Sigmoid colon (tissue), 7 donors: ENCODE measurements around the gene SLC5A9. TPM values are rescaled to one million over a fixed set of nuclear protein-coding genes. Genes with fewer than 3 reads are reported as not detected.

Source experiments
- DNase-seq: peaks from one replicate; pipeline ENCODE4 v3.0.0-alpha.2; 2019
- H3K27ac ChIP-seq, 4 donors: fragments of 200-600 bp; sonication (generic); one replicate each; pipeline ENCODE4 v1.5.1; 2016 to 2019; ENCODE audit warnings: mild to moderate bottlenecking in 1 of 4
- H3K27me3 ChIP-seq, 3 donors: fragments of 200-600 bp; sonication (generic); one replicate each; pipeline ENCODE4 v1.5.1; 2019; ENCODE audit warnings: mild to moderate bottlenecking in 1 of 3
- H3K36me3 ChIP-seq, 4 donors: fragments of 200-600 bp; sonication (generic); one replicate each; pipeline ENCODE4 v1.5.1; 2016 to 2019
- H3K4me1 ChIP-seq, 4 donors: fragments of 200-600 bp; sonication (generic); one replicate each; pipeline ENCODE4 v1.5.1; 2017 to 2019
- H3K4me3 ChIP-seq, 4 donors: fragments of 200-600 bp; sonication (generic); one replicate each; pipeline ENCODE4 v1.5.1; 2017 to 2019; ENCODE audit warnings: mild to moderate bottlenecking in 2 of 4, moderate library complexity in 1 of 4
- H3K9me3 ChIP-seq, 4 donors: fragments of 200-600 bp in 3 of 4; sonication (generic) in 3 of 4; one replicate each; pipeline versions ENCODE4 v1.5.1 to v1.6.1; 2013 to 2019
- CTCF ChIP-seq, 4 experiments: fragments of 450-650 bp in 3 of 4; fragments of 200-600 bp in 1 of 4; IDR thresholded peaks; one replicate each; pipeline ENCODE4 v1.5.1; 2016 to 2019; ENCODE audit warnings: antibody characterized with exemption in 4 of 4, mild to moderate bottlenecking in 3 of 4, moderate library complexity in 2 of 4
- EP300 ChIP-seq, 4 donors: sonication (generic); formaldehyde crosslinking; IDR thresholded peaks; one replicate each; pipeline ENCODE4 v1.6.1; 2017; ENCODE audit warnings: antibody characterized with exemption in 4 of 4
- POLR2A ChIP-seq, 2 donors: fragments of 450-650 bp; IDR thresholded peaks; one replicate each; pipeline ENCODE4 v1.6.1; 2016; ENCODE audit warnings: antibody characterized with exemption in 2 of 2, mild to moderate bottlenecking in 2 of 2, moderate library complexity in 2 of 2
- POLR2AphosphoS5 ChIP-seq, 4 donors: sonication (generic); formaldehyde crosslinking; IDR thresholded peaks; one replicate each; pipeline ENCODE4 v1.6.1; 2017; ENCODE audit warnings: antibody characterized with exemption in 4 of 4
- WGBS, 2 donors: extraction: QIAGEN DNeasy Blood & Tissue Kit; methylation state at CpG; one replicate each; pipeline ENCODE4 v1.1.7; 2013; 5-methylcytosine and 5-hydroxymethylcytosine counted together
- intact Hi-C: fragments of 100-400 bp; cut with DNase I; formaldehyde crosslinking; loops from one replicate; pipeline ENCODE4 v1.15.1; 2023
- polyA plus RNA-seq, 3 donors: library from polyadenylated mRNA; stranded (reverse); fragments of 200-250 nt; gene quantifications; one replicate each; pipeline ENCODE4 v1.2.3, GENCODE V29; 2013
- total RNA-seq, 4 donors: library from RNA; depleted of rRNA; stranded (reverse); fragments of >200 nt; gene quantifications; one replicate each; pipeline ENCODE4 v1.1.0, GENCODE V29; 2016
- donor health status: healthy with polysubstance abuse.
- donor health status: Bipolar disorder and iron deficiency.
- donor health status: healthy.

SLC5A9 gene
- total and polyA plus RNA-seq, 7 donors = 0.69 to 1.5 TPM; not detected in 5

- no peaks in the 10 kb centered on the region for H3K27me3 ChIP-seq
- intact Hi-C loops = no loop called here
- H3K4me3 ChIP-seq = no peak overlapping the region
- TF ChIP-seq CTCF (IDR thresholded peaks at IDR 0.05) (no peak), EP300 (IDR thresholded peaks at IDR 0.05) (no peak), POLR2A (IDR thresholded peaks at IDR 0.05) (no peak), POLR2AphosphoS5 (IDR thresholded peaks at IDR 0.05) (no peak)
- H3K4me1 ChIP-seq = no peaks in the 10 kb centered on the region
- H3K36me3 ChIP-seq = no peaks in the 10 kb centered on the region
- no peaks in the 10 kb centered on the region for H3K9me3 ChIP-seq
- H3K27ac ChIP-seq = no peak overlapping the region
- no peak for DNase-seq
- WGBS, 2 donors = 88 to 89% methylated on average over 4 of the region's 4 CpGs
Observed at GRCh38 chr1:48230236-48230635, 7.7 kb downstream of the SLC5A9 start.

GRCh38 chr1:48232722-48233121 is 10.2 kb downstream of the SLC5A9 start:
- Histone ChIP-seq H3K36me3 (no peaks in the 10 kb centered on the region), H3K27ac (no peak overlapping the region), H3K4me3 (no peak overlapping the region), H3K9me3 (no peaks in the 10 kb centered on the region), H3K4me1 (no peaks in the 10 kb centered on the region), H3K27me3 (no peaks in the 10 kb centered on the region)
- intact Hi-C loops = no loop called here
- TF ChIP-seq POLR2A (IDR thresholded peaks at IDR 0.05) (no peak), POLR2AphosphoS5 (IDR thresholded peaks at IDR 0.05) (no peak), EP300 (IDR thresholded peaks at IDR 0.05) (no peak), CTCF (IDR thresholded peaks at IDR 0.05) (no peak)
- DNase-seq = no peak
- 89 to 96% methylated on average over 1 of the region's 1 CpG for WGBS, 2 donors

GRCh38 chr1:48233666-48234485 is 11.4 kb downstream of the SLC5A9 start:
- 83 to 84% methylated on average over 12 of the region's 12 CpGs for WGBS, 2 donors
- DNase-seq = no peak
- Histone ChIP-seq H3K4me3 (no peak overlapping the region), H3K4me1 (no peaks in the 10 kb centered on the region), H3K27me3 (no peaks in the 10 kb centered on the region), H3K9me3 (no peaks in the 10 kb centered on the region), H3K36me3 (no peaks in the 10 kb centered on the region), H3K27ac (no peak overlapping the region)
- intact Hi-C loops = no loop called here
- no peak for TF ChIP-seq CTCF (IDR thresholded peaks at IDR 0.05)
- no peak for TF ChIP-seq EP300 (IDR thresholded peaks at IDR 0.05)
- TF ChIP-seq POLR2A (IDR thresholded peaks at IDR 0.05) = no peak
- TF ChIP-seq POLR2AphosphoS5 (IDR thresholded peaks at IDR 0.05) = no peak

GRCh38 chr1:48235652-48236051 is 13.1 kb downstream of the SLC5A9 start:
- Histone ChIP-seq H3K9me3 (no peaks in the 10 kb centered on the region), H3K4me3 (no peak overlapping the region), H3K27me3 (no peaks in the 10 kb centered on the region), H3K4me1 (no peaks in the 10 kb centered on the region), H3K36me3 (no peaks in the 10 kb centered on the region), H3K27ac (no peak overlapping the region)
- intact Hi-C loops = no loop called here
- 93 to 95% methylated on average over 13 of the region's 13 CpGs for WGBS, 2 donors
- DNase-seq = no peak
- TF ChIP-seq EP300 (IDR thresholded peaks at IDR 0.05) (no peak), CTCF (IDR thresholded peaks at IDR 0.05) (no peak), POLR2A (IDR thresholded peaks at IDR 0.05) (no peak), POLR2AphosphoS5 (IDR thresholded peaks at IDR 0.05) (no peak)
